Esophagus muscularis mucosa (tissue), 4 donors: ENCODE results near the gene C8B. TPM values are rescaled to one million over a fixed set of nuclear protein-coding genes. Genes with fewer than 3 reads are reported as not detected.

Experiments used
- DNase-seq: peaks from one replicate; pipeline ENCODE4 v3.0.0-alpha.2; 2017; ENCODE audit errors: extremely low spot score
- H3K27ac ChIP-seq, 4 donors: fragments of 200-600 bp; sonication (generic); replicated peaks in 1 of 4; 1 replicate in 3 of 4; 2 replicates in 1 of 4; pipeline ENCODE4 v1.5.1; 2016 to 2019; ENCODE audit warnings: mild to moderate bottlenecking in 1 of 4
- H3K27me3 ChIP-seq, 4 donors: fragments of 200-600 bp; sonication (generic); one replicate each; pipeline versions ENCODE4 v1.5.1 to v1.6.0; 2016 to 2019
- H3K36me3 ChIP-seq, 4 donors: fragments of 200-600 bp; sonication (generic); one replicate each; pipeline ENCODE4 v1.5.1; 2016 to 2019
- H3K4me1 ChIP-seq, 4 donors: fragments of 200-600 bp; sonication (generic); one replicate each; pipeline ENCODE4 v1.5.1; 2016 to 2019
- H3K4me3 ChIP-seq, 4 donors: fragments of 200-600 bp; sonication (generic); 1 replicate in 2 of 4; 2 replicates in 2 of 4; pipeline ENCODE4 v1.5.1; 2016 to 2019; ENCODE audit warnings: mild to moderate bottlenecking in 4 of 4, moderate library complexity in 1 of 4
- H3K9me3 ChIP-seq, 4 donors: fragments of 200-600 bp; sonication (generic); 1 replicate in 3 of 4; 2 replicates in 1 of 4; pipeline ENCODE4 v1.5.1; 2016 to 2019
- CTCF ChIP-seq, 3 experiments: fragments of 200-600 bp in 2 of 3; fragments of 450-650 bp in 1 of 3; sonication (generic) in 2 of 3; IDR thresholded peaks; one replicate each; pipeline ENCODE4 v1.5.1; 2017 to 2019; ENCODE audit warnings: antibody characterized with exemption in 3 of 3, mild to moderate bottlenecking in 2 of 3, moderate library complexity in 1 of 3
- EP300 ChIP-seq: sonication (generic); formaldehyde crosslinking; IDR thresholded peaks from one replicate; pipeline ENCODE4 v1.6.1; 2017; ENCODE audit warnings: antibody characterized with exemption
- POLR2A ChIP-seq: fragments of 450-650 bp; IDR thresholded peaks from one replicate; pipeline ENCODE4 v1.6.1; 2017; ENCODE audit warnings: antibody characterized with exemption, moderate library complexity, mild to moderate bottlenecking, low read depth
- POLR2AphosphoS5 ChIP-seq, 2 donors: sonication (generic); formaldehyde crosslinking; IDR thresholded peaks; one replicate each; pipeline ENCODE4 v1.6.1; 2017; ENCODE audit warnings: antibody characterized with exemption in 2 of 2
- WGBS: methylation state at CpG from one replicate; pipeline ENCODE4 v1.1.5; 2018; 5-methylcytosine and 5-hydroxymethylcytosine counted together
- intact Hi-C: fragments of 100-400 bp; cut with DNase I; formaldehyde crosslinking; loops from one replicate; pipeline ENCODE4 v1.15.1; 2023
- total RNA-seq, 4 donors: library from RNA; depleted of rRNA; stranded (reverse); fragments of >200 nt; gene quantifications; one replicate each; pipeline versions ENCODE4 v1.1.0 to v1.2.1, GENCODE V29; 2016

The C8B gene
- total RNA-seq, 4 donors from 2014 or later, result not detected

GRCh38 chr1:56970280-56970679 lies 4.5 kb upstream of the C8B start:
- 93% methylated on average over 1 of the region's 1 CpG for WGBS
- intact Hi-C loops, result no loop called here
- no peaks in the 10 kb centered on the region for H3K4me1 ChIP-seq
- no peak overlapping the region for H3K27ac ChIP-seq
- H3K36me3 ChIP-seq, result no peaks in the 10 kb centered on the region
- H3K9me3 ChIP-seq, result no peaks in the 10 kb centered on the region
- H3K4me3 ChIP-seq, result no peak overlapping the region
- TF ChIP-seq POLR2AphosphoS5 (IDR thresholded peaks at IDR 0.05) (no peak), EP300 (no peak), POLR2A (no peak), CTCF (IDR thresholded peaks at IDR 0.05) (no peak)
- no peaks in the 10 kb centered on the region for H3K27me3 ChIP-seq
- DNase-seq, result no peak

- Histone ChIP-seq H3K27me3 (no peaks in the 10 kb centered on the region), H3K27ac (no peak overlapping the region), H3K36me3 (no peaks in the 10 kb centered on the region), H3K9me3 (no peaks in the 10 kb centered on the region), H3K4me3 (no peak overlapping the region), H3K4me1 (no peaks in the 10 kb centered on the region)
- intact Hi-C loops, result no loop called here
- no peak for DNase-seq
- no peak for TF ChIP-seq POLR2A
- TF ChIP-seq CTCF (IDR thresholded peaks at IDR 0.05), result no peak
- TF ChIP-seq EP300, result no peak
- no peak for TF ChIP-seq POLR2AphosphoS5 (IDR thresholded peaks at IDR 0.05)
- WGBS, result 91% methylated on average over 2 of the region's 2 CpGs
Measured at GRCh38 chr1:56968878-56969495, 3.2 kb upstream of the C8B start.

- Histone ChIP-seq H3K27me3 (no peaks in the 10 kb centered on the region), H3K27ac (no peak overlapping the region), H3K4me1 (no peaks in the 10 kb centered on the region), H3K9me3 (no peaks in the 10 kb centered on the region), H3K36me3 (no peaks in the 10 kb centered on the region), H3K4me3 (no peak overlapping the region)
- no peak for DNase-seq
- TF ChIP-seq POLR2A (no peak), CTCF (IDR thresholded peaks at IDR 0.05) (peak; percentile 8 to 26 (median 23))
- intact Hi-C loops, result no loop called here
- 31% methylated on average over 15 of the region's 15 CpGs for WGBS
Measured at GRCh38 chr1:56967900-56968832, 2.4 kb upstream of the C8B start.

GRCh38 chr1:56967355-56967754 lies 1.5 kb upstream of the C8B start:
- WGBS, result 77% methylated on average over 3 of the region's 3 CpGs
- H3K27me3 ChIP-seq, result no peaks in the 10 kb centered on the region
- no peak overlapping the region for H3K27ac ChIP-seq
- H3K4me3 ChIP-seq, result no peak overlapping the region
- intact Hi-C loops, result no loop called here
- TF ChIP-seq POLR2AphosphoS5 (IDR thresholded peaks at IDR 0.05) (no peak), CTCF (IDR thresholded peaks at IDR 0.05) (no peak), EP300 (no peak), POLR2A (no peak)
- no peaks in the 10 kb centered on the region for H3K36me3 ChIP-seq
- H3K4me1 ChIP-seq, result no peaks in the 10 kb centered on the region
- DNase-seq, result no peak
- H3K9me3 ChIP-seq, result no peaks in the 10 kb centered on the region
